DMS114 treated with DMSO at 0.1 percent for 48 hours (cell line): Measurements from ENCODE around the gene CLPTM1L.
A peak's percentile ranks its signal among the peaks of the same experiment; 100 is the strongest.

Source experiments
- DNase-seq: peaks from one replicate; lab custom pipeline; 2025; ENCODE audit not compliant: unreplicated experiment; lab: John Stamatoyannopoulos, UW

CLPTM1L gene

GRCh38 chr5:1315709-1316587, 29.0 kb downstream of the CLPTM1L start:
- no peak for DNase-seq

- no peak for DNase-seq
Measured at GRCh38 chr5:1315018-1315708, 29.7 kb downstream of the CLPTM1L start.

- DNase-seq = no peak
Measured at GRCh38 chr5:1314564-1314982, 30.3 kb downstream of the CLPTM1L start.

- DNase-seq = no peak
Measured at GRCh38 chr5:1312993-1313833, 31.7 kb downstream of the CLPTM1L start.

GRCh38 chr5:1312206-1312605, 32.7 kb downstream of the CLPTM1L start:
- DNase-seq = no peak

GRCh38 chr5:1311439-1312055, 33.4 kb downstream of the CLPTM1L start:
- no peak for DNase-seq

GRCh38 chr5:1310118-1310517, 34.8 kb downstream of the CLPTM1L start:
- DNase-seq = no peak

GRCh38 chr5:1304033-1304432, 40.9 kb downstream of the CLPTM1L start:
- no peak for DNase-seq

GRCh38 chr5:1302258-1302657, 42.6 kb downstream of the CLPTM1L start:
- no peak for DNase-seq

GRCh38 chr5:1300581-1301083, 44.3 kb downstream of the CLPTM1L start:
- no peak for DNase-seq

- DNase-seq = no peak
Measured at GRCh38 chr5:1299961-1300360, 44.9 kb downstream of the CLPTM1L start.

- DNase-seq = no peak
Measured at GRCh38 chr5:1299511-1299850, 45.4 kb downstream of the CLPTM1L start.

- DNase-seq = no peak
Measured at GRCh38 chr5:1298723-1299510, 46.0 kb downstream of the CLPTM1L start.

- no peak for DNase-seq
Measured at GRCh38 chr5:1298067-1298551, 46.8 kb downstream of the CLPTM1L start.

- DNase-seq = no peak
Measured at GRCh38 chr5:1297243-1297642, 47.7 kb downstream of the CLPTM1L start.

- DNase-seq = no peak
Measured at GRCh38 chr5:1295650-1296037, 49.3 kb downstream of the CLPTM1L start.

- peak; percentile 27 for DNase-seq
Measured at GRCh38 chr5:1294835-1295649, 49.9 kb downstream of the CLPTM1L start, which contains the start of gene TERT. TSS of gene TERT (minus strand) at chr5:1295068. CDS start at chr5:1294989, 79 bp downstream.

GRCh38 chr5:1294206-1294834, 50.6 kb downstream of the CLPTM1L start:
- no peak for DNase-seq
